ENCODE results near the gene SLC6A19.

The SLC6A19 gene

DNA sequence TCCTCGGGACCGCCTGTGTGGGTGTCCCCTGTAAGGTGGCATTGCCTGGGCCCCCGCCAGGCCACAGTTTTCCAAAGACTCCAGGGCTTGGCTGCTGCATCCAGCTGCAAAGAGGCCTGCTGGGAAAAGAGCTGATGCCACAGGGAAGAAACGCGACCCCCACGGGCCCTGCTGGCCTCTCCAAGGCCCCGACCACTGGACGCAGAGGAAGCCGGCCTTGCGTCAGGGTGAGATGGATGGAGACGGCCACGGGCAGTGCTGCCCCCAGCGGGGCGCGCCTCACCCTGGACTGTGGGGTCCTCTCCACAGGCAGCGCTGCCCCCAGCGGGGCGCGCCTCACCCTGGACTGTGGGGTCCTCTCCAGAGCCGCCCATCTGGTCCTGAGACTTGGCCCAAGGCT is 21.3 kb upstream of the SLC6A19 start:
- H2AFZ ChIP-seq (ENCODE audit: low read depth, low read length), result no peak overlapping the region
- H3K9ac ChIP-seq (ENCODE audit: low read length), result no peak overlapping the region
- no peaks in the 10 kb centered on the region for H3K36me3 ChIP-seq (replicated peaks; ENCODE audit: low read depth, low read length)
- H3K27ac ChIP-seq (ENCODE audit: low read length), result no peak overlapping the region
- H3K4me1 ChIP-seq (ENCODE audit: low read length), result no peaks in the 10 kb centered on the region
- no peak for TF ChIP-seq EZH2phosphoT487 (IDR thresholded peaks at IDR 0.05; ENCODE audit: low read depth)
- TF ChIP-seq, protein P1, sequence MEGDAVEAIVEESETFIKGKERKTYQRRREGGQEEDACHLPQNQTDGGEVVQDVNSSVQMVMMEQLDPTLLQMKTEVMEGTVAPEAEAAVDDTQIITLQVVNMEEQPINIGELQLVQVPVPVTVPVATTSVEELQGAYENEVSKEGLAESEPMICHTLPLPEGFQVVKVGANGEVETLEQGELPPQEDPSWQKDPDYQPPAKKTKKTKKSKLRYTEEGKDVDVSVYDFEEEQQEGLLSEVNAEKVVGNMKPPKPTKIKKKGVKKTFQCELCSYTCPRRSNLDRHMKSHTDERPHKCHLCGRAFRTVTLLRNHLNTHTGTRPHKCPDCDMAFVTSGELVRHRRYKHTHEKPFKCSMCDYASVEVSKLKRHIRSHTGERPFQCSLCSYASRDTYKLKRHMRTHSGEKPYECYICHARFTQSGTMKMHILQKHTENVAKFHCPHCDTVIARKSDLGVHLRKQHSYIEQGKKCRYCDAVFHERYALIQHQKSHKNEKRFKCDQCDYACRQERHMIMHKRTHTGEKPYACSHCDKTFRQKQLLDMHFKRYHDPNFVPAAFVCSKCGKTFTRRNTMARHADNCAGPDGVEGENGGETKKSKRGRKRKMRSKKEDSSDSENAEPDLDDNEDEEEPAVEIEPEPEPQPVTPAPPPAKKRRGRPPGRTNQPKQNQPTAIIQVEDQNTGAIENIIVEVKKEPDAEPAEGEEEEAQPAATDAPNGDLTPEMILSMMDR (IDR thresholded peaks at IDR 0.05; ENCODE audit: low read depth, low read length), result no peak
- H3K4me2 ChIP-seq (ENCODE audit: low read length), result no peak overlapping the region
- H4K20me1 ChIP-seq (ENCODE audit: insufficient read depth, low read length), result no peaks in the 10 kb centered on the region
- no peaks in the 10 kb centered on the region for H3K79me2 ChIP-seq (ENCODE audit: low read length)
- no peak overlapping the region for H3K4me3 ChIP-seq (ENCODE audit: low read length)
- no peaks in the 10 kb centered on the region for H3K9me3 ChIP-seq (ENCODE audit: insufficient read depth, low read length)
- H3K27me3 ChIP-seq (ENCODE audit: low read depth, low read length), result no peaks in the 10 kb centered on the region

GRCh38 chr5:1180841-1181271 is 20.5 kb upstream of the SLC6A19 start:
- no peaks in the 10 kb centered on the region for H3K9me3 ChIP-seq (ENCODE audit: insufficient read depth, low read length)
- no peak overlapping the region for H3K4me3 ChIP-seq (ENCODE audit: low read length)
- no peaks in the 10 kb centered on the region for H3K79me2 ChIP-seq (ENCODE audit: low read length)
- no peak overlapping the region for H2AFZ ChIP-seq (ENCODE audit: low read depth, low read length)
- no peaks in the 10 kb centered on the region for H3K4me1 ChIP-seq (ENCODE audit: low read length)
- H3K36me3 ChIP-seq (replicated peaks; ENCODE audit: low read depth, low read length), result no peaks in the 10 kb centered on the region
- no peak for TF ChIP-seq EZH2phosphoT487 (IDR thresholded peaks at IDR 0.05; ENCODE audit: low read depth)
- TF ChIP-seq, protein P1 (IDR thresholded peaks at IDR 0.05; ENCODE audit: low read depth, low read length), result no peak
- H3K4me2 ChIP-seq (ENCODE audit: low read length), result no peak overlapping the region
- no peak overlapping the region for H3K27ac ChIP-seq (ENCODE audit: low read length)
- H3K27me3 ChIP-seq (ENCODE audit: low read depth, low read length), result no peaks in the 10 kb centered on the region
- H4K20me1 ChIP-seq (ENCODE audit: insufficient read depth, low read length), result no peaks in the 10 kb centered on the region
- no peak overlapping the region for H3K9ac ChIP-seq (ENCODE audit: low read length)

- no peaks in the 10 kb centered on the region for H3K79me2 ChIP-seq (ENCODE audit: low read length)
- H2AFZ ChIP-seq (ENCODE audit: low read depth, low read length), result no peak overlapping the region
- TF ChIP-seq EZH2phosphoT487 (IDR thresholded peaks at IDR 0.05; ENCODE audit: low read depth), result no peak
- TF ChIP-seq, protein P1 (IDR thresholded peaks at IDR 0.05; ENCODE audit: low read depth, low read length), result no peak
- no peak overlapping the region for H3K27ac ChIP-seq (ENCODE audit: low read length)
- no peaks in the 10 kb centered on the region for H3K36me3 ChIP-seq (replicated peaks; ENCODE audit: low read depth, low read length)
- H3K9ac ChIP-seq (ENCODE audit: low read length), result no peak overlapping the region
- no peaks in the 10 kb centered on the region for H3K9me3 ChIP-seq (ENCODE audit: insufficient read depth, low read length)
- no peaks in the 10 kb centered on the region for H3K4me1 ChIP-seq (ENCODE audit: low read length)
- H3K27me3 ChIP-seq (ENCODE audit: low read depth, low read length), result no peaks in the 10 kb centered on the region
- H3K4me3 ChIP-seq (ENCODE audit: low read length), result no peak overlapping the region
- H4K20me1 ChIP-seq (ENCODE audit: insufficient read depth, low read length), result no peaks in the 10 kb centered on the region
- no peak overlapping the region for H3K4me2 ChIP-seq (ENCODE audit: low read length)
These were observed 19.7 kb upstream of the SLC6A19 start for GRCh38 chr5:1181451-1182359.

DNA sequence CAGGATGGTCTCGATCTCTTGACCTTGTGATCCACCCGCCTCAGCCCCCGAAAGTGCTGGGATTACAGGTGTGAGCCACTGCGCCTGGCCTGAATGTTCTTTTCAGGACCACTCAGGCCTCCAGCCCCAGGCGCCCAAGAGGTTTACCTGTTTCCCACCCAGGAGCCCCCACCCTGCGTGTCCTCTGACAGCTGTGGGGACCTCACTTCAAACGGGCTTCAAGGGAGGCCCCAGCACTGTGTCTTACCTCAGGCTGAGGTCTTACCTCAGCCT is 19.1 kb upstream of the SLC6A19 start:
- Histone ChIP-seq H2AFZ (ENCODE audit: low read depth, low read length) (no peak overlapping the region), H3K27ac (ENCODE audit: low read length) (no peak overlapping the region), H3K36me3 (replicated peaks; ENCODE audit: low read depth, low read length) (no peaks in the 10 kb centered on the region), H3K79me2 (ENCODE audit: low read length) (no peaks in the 10 kb centered on the region), H3K27me3 (ENCODE audit: low read depth, low read length) (no peaks in the 10 kb centered on the region), H3K4me3 (ENCODE audit: low read length) (no peak overlapping the region), H3K9me3 (ENCODE audit: insufficient read depth, low read length) (no peaks in the 10 kb centered on the region), H3K4me1 (ENCODE audit: low read length) (no peaks in the 10 kb centered on the region), H3K9ac (ENCODE audit: low read length) (no peak overlapping the region), H3K4me2 (ENCODE audit: low read length) (no peak overlapping the region), H4K20me1 (ENCODE audit: insufficient read depth, low read length) (no peaks in the 10 kb centered on the region)
- TF ChIP-seq, protein P1 (IDR thresholded peaks at IDR 0.05; ENCODE audit: low read depth, low read length), result no peak
- no peak for TF ChIP-seq EZH2phosphoT487 (IDR thresholded peaks at IDR 0.05; ENCODE audit: low read depth)

Measured in OCI-LY3 (cell line).